H1 (cell line): ENCODE measurements around the gene SGMS1. TPM values are rescaled to one million over a fixed set of nuclear protein-coding genes. Genes with fewer than 3 reads are reported as not detected.

ENCODE experiments used
- CTBP2 ChIP-seq: IDR thresholded peaks from 2 replicates; pipeline ENCODE4 v1.7.0; 2011; ENCODE audit warnings: borderline replicate concordance, mild to moderate bottlenecking, moderate library complexity, mixed read lengths, low read length; ENCODE audit not compliant: insufficient read depth, insufficient read length
- MAFK ChIP-seq: IDR thresholded peaks from 2 replicates; pipeline ENCODE4 v1.6.1; 2012; ENCODE audit warnings: low read depth, mild to moderate bottlenecking, improper control_type of control experiment, low read length
- SUZ12 ChIP-seq: fragments of 200-600 bp; sonication (generic); IDR thresholded peaks from 2 replicates; pipeline ENCODE4 v1.6.1; 2012; ENCODE audit warnings: mild to moderate bottlenecking, inconsistent platforms, low read length, moderate library complexity, mixed read lengths
- polyA plus RNA-seq, 7 experiments: library from polyadenylated mRNA; depleted of rRNA in 3 of 7; stranded (reverse) in 5 of 7; unstranded in 2 of 7; fragments of >200 nt in 5 of 7; fragments of 200-250 nt in 2 of 7; gene quantifications; 1 replicate in 5 of 7; 2 replicates in 1 of 7; 4 replicates in 1 of 7; pipeline versions ENCODE4 v1.2.1 to v1.2.3, GENCODE V29; 2011 to 2013; ENCODE audit warnings: missing spikeins in 2 of 7, mixed read lengths in 2 of 7
- total RNA-seq: library from RNA; stranded (reverse); fragmentation: NEBNext Ultra II Directional; extraction: Animal tissue kit (Norgen Biotek cat#: 25700); gene quantifications from 2 replicates; pipeline ENCODE4 v1.2.1, GENCODE V29; 2021
- TF ChIP-seq, protein P1 (sequence below), 3 experiments: IDR thresholded peaks; 1 replicate in 2 of 3; 2 replicates in 1 of 3; pipeline versions ENCODE4 v1.5.1 to v1.6.1; 2011; ENCODE audit warnings: low read length in 3 of 3, mild to moderate bottlenecking in 3 of 3, inconsistent platforms in 2 of 3, low read depth in 1 of 3, moderate library complexity in 1 of 3; ENCODE audit not compliant: insufficient read depth in 1 of 3; ENCODE audit errors: control extremely low read depth in 1 of 3

The SGMS1 gene
- total and polyA plus RNA-seq, 2 of the 8 experiments (the other 6 are each of a cell fraction or from before 2014, with no cell fraction given) = 6.0 to 15.6 TPM

DNA sequence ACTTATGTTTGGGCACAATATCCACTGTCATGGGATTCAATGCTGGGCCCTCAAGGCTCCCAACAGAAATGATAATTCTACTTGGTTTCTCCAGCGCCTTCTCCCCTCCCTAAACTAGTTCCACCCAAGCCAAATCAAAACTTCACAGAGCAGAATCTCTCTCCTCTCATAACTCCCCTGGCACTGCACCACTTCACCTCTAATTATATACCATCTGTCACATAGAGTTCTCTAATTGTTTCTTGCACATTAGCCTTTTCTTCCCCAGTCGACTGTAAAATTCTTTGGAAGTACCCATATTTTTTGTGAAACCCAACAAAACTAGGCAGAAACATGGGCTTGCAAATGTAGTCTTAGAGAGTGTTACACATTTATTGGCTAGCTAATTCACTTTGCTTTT lies 8.1 kb downstream of the SGMS1 start (continued):
- no peak for TF ChIP-seq MAFK
- TF ChIP-seq, protein P1, sequence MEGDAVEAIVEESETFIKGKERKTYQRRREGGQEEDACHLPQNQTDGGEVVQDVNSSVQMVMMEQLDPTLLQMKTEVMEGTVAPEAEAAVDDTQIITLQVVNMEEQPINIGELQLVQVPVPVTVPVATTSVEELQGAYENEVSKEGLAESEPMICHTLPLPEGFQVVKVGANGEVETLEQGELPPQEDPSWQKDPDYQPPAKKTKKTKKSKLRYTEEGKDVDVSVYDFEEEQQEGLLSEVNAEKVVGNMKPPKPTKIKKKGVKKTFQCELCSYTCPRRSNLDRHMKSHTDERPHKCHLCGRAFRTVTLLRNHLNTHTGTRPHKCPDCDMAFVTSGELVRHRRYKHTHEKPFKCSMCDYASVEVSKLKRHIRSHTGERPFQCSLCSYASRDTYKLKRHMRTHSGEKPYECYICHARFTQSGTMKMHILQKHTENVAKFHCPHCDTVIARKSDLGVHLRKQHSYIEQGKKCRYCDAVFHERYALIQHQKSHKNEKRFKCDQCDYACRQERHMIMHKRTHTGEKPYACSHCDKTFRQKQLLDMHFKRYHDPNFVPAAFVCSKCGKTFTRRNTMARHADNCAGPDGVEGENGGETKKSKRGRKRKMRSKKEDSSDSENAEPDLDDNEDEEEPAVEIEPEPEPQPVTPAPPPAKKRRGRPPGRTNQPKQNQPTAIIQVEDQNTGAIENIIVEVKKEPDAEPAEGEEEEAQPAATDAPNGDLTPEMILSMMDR (IDR thresholded peaks at IDR 0.05; ENCODE audit: control extremely low read depth in 1 of 3, insufficient read depth in 1 of 3, low read depth in 1 of 3, low read length in 3 of 3) = no peak
- no peak for TF ChIP-seq SUZ12
- no peak for TF ChIP-seq CTBP2
